GM23338 (cell line): ENCODE measurements around the gene CACNA1A. TPM values are rescaled to one million over a fixed set of nuclear protein-coding genes. Genes with fewer than 3 reads are reported as not detected.

Experiments used
- ATAC-seq: fragments of 200-7000 bp; cut with Tn5 transposase; 3 replicates; pipeline ENCODE4 v1.9.1; 2020
- DNase-seq: peaks from one replicate; pipeline ENCODE4 v3.0.0-alpha.2; 2015; ENCODE audit warnings: low spot score
- H2AFZ ChIP-seq: fragments of 200-600 bp; sonication (generic); 2 replicates; pipeline ENCODE4 v1.8.0; 2016; ENCODE audit warnings: antibody characterized with exemption, mild to moderate bottlenecking, moderate library complexity
- H3F3A ChIP-seq: fragments of 200-600 bp; sonication (generic); replicated peaks from 2 replicates; pipeline ENCODE4 v1.8.0; 2017; ENCODE audit warnings: antibody characterized with exemption, mixed run types, low read depth
- H3K27ac ChIP-seq: fragments of 200-600 bp; sonication (generic); 2 replicates; pipeline ENCODE4 v1.6.1; 2016; ENCODE audit warnings: low read depth
- H3K27me3 ChIP-seq: fragments of 200-600 bp; sonication (generic); 2 replicates; pipeline ENCODE4 v1.8.0; 2016; ENCODE audit warnings: mild to moderate bottlenecking, mixed run types, moderate library complexity; ENCODE audit not compliant: insufficient read depth
- H3K36me3 ChIP-seq: fragments of 200-600 bp; sonication (generic); 2 replicates; pipeline ENCODE4 v1.8.0; 2016; ENCODE audit warnings: mild to moderate bottlenecking; ENCODE audit not compliant: insufficient read depth
- H3K4me1 ChIP-seq: fragments of 200-600 bp; sonication (generic); 2 replicates; pipeline ENCODE4 v1.8.0; 2016; ENCODE audit warnings: mild to moderate bottlenecking, moderate library complexity; ENCODE audit not compliant: insufficient read depth
- H3K4me2 ChIP-seq: fragments of 200-600 bp; sonication (generic); 2 replicates; pipeline ENCODE4 v1.7.1; 2017; ENCODE audit warnings: mixed run types
- H3K4me3 ChIP-seq: fragments of 200-600 bp; sonication (generic); 2 replicates; pipeline ENCODE4 v1.6.1; 2016; ENCODE audit warnings: mixed run types
- H3K79me2 ChIP-seq: fragments of 200-600 bp; sonication (generic); replicated peaks from 2 replicates; pipeline ENCODE4 v1.8.0; 2017; ENCODE audit warnings: mild to moderate bottlenecking; ENCODE audit not compliant: insufficient read depth
- H3K9me2 ChIP-seq: fragments of 200-600 bp; sonication (generic); 2 replicates; pipeline ENCODE4 v1.8.0; 2017; ENCODE audit not compliant: insufficient read depth
- H4K20me1 ChIP-seq: fragments of 200-600 bp; sonication (generic); replicated peaks from 2 replicates; pipeline ENCODE4 v1.8.0; 2017; ENCODE audit warnings: mild to moderate bottlenecking; ENCODE audit not compliant: insufficient read depth
- H3K27ac Mint-ChIP-seq: 2 replicates; pipeline ENCODE4 v1.8.0; 2020; ENCODE audit warnings: inconsistent platforms, mild to moderate bottlenecking, moderate library complexity, mixed read lengths
- H3K27me3 Mint-ChIP-seq: 3 replicates; pipeline ENCODE4 v1.8.0; 2022; ENCODE audit warnings: low read depth, mild to moderate bottlenecking, moderate library complexity, mixed read lengths, inconsistent platforms; ENCODE audit not compliant: insufficient read depth, poor library complexity
- H3K36me3 Mint-ChIP-seq: 3 replicates; pipeline ENCODE4 v1.8.0; 2021; ENCODE audit warnings: low read depth, mild to moderate bottlenecking, inconsistent platforms, moderate library complexity, mixed read lengths
- H3K4me1 Mint-ChIP-seq: 3 replicates; pipeline ENCODE4 v1.8.0; 2020; ENCODE audit warnings: mild to moderate bottlenecking, inconsistent platforms, mixed read lengths
- H3K4me3 Mint-ChIP-seq: 3 replicates; pipeline ENCODE4 v1.8.0; 2021; ENCODE audit warnings: moderate library complexity, mild to moderate bottlenecking, inconsistent platforms, mixed read lengths
- H3K9me3 Mint-ChIP-seq: 3 replicates; pipeline ENCODE4 v1.8.0; 2020; ENCODE audit warnings: moderate library complexity, mild to moderate bottlenecking, inconsistent platforms, mixed read lengths
- CREB1 ChIP-seq: fragments of 250-450 bp; sonication (Bioruptor Pico); IDR thresholded peaks from 2 replicates; pipeline ENCODE4 v1.5.0; 2020; ENCODE audit warnings: low read depth, mild to moderate bottlenecking, moderate library complexity
- CTCF ChIP-seq, 2 experiments: fragments of 200-600 bp in 1 of 2; sonication (generic) in 1 of 2; conservative IDR thresholded peaks; 2 replicates each; pipeline versions ENCODE4 v1.5.1 to v1.6.1; 2016 to 2017; ENCODE audit warnings: antibody characterized with exemption in 2 of 2, low read depth in 2 of 2, mild to moderate bottlenecking in 2 of 2, moderate library complexity in 1 of 2
- EZH2 ChIP-seq: fragments of 200-600 bp; sonication (generic); IDR thresholded peaks from one replicate; pipeline ENCODE4 v1.8.0; 2017; ENCODE audit warnings: antibody characterized with exemption, mild to moderate bottlenecking, low read depth; ENCODE audit not compliant: unreplicated experiment
- EZH2phosphoT487 ChIP-seq: fragments of 200-600 bp; sonication (generic); IDR thresholded peaks from one replicate; pipeline ENCODE4 v1.8.1; 2018; ENCODE audit warnings: antibody characterized with exemption; ENCODE audit not compliant: unreplicated experiment
- JUNB ChIP-seq: IDR thresholded peaks from one replicate; pipeline ENCODE4 v1.6.1; 2016; ENCODE audit warnings: antibody characterized with exemption; ENCODE audit not compliant: unreplicated experiment
- NANOG ChIP-seq: IDR thresholded peaks from 2 replicates; pipeline ENCODE4 v1.6.1; 2016; ENCODE audit warnings: antibody characterized with exemption, borderline replicate concordance
- POLR2AphosphoS5 ChIP-seq: IDR thresholded peaks from 2 replicates; pipeline ENCODE4 v1.6.1; 2016; ENCODE audit warnings: antibody characterized with exemption, low read depth
- REST ChIP-seq: IDR thresholded peaks from one replicate; pipeline ENCODE4 v1.6.1; 2018; ENCODE audit warnings: antibody characterized with exemption; ENCODE audit not compliant: unreplicated experiment
- STAT1 ChIP-seq: IDR thresholded peaks from one replicate; pipeline ENCODE4 v1.6.1; 2016; ENCODE audit warnings: antibody characterized with exemption; ENCODE audit not compliant: unreplicated experiment
- ZNF114 ChIP-seq: fragments of 250-450 bp; sonication (Bioruptor Pico); IDR thresholded peaks from 2 replicates; pipeline ENCODE4 v1.5.0; 2020; ENCODE audit warnings: mild to moderate bottlenecking, moderate library complexity
- ZNF331 ChIP-seq: fragments of 250-450 bp; sonication (Bioruptor Pico); IDR thresholded peaks from 2 replicates; pipeline ENCODE4 v1.5.0; 2020; ENCODE audit warnings: low read depth, mild to moderate bottlenecking, moderate library complexity
- ZNF462 ChIP-seq: fragments of 250-450 bp; sonication (Bioruptor Pico); IDR thresholded peaks from 2 replicates; pipeline ENCODE4 v1.5.0; 2020; ENCODE audit warnings: mild to moderate bottlenecking, moderate library complexity
- polyA plus RNA-seq: library from polyadenylated mRNA; unstranded; fragments of >200 nt; fragmentation: Nextera tagmentation; extraction: Ambion mirVana; gene quantifications from 2 replicates; pipeline ENCODE4 v1.2.1, GENCODE V29; 2016
- total RNA-seq: library from RNA; depleted of rRNA; stranded (reverse); fragments of >200 nt; shearing (Covaris generic); gene quantifications from 2 replicates; pipeline ENCODE4 v1.2.3, GENCODE V29; 2014
- TF ChIP-seq, protein P1 (sequence below): IDR thresholded peaks from 2 replicates; pipeline ENCODE4 v1.6.1; 2016; ENCODE audit warnings: antibody characterized with exemption

Gene CACNA1A
- total and polyA plus RNA-seq, 2 experiments from 2014 or later = 7.4 to 20.3 TPM

- Mint-ChIP-seq H3K36me3 (0 out of 3 replicates have a peak, but pooled peaks cover 11% of the 10 kb centered on the region), H3K27ac (no peak overlapping the region), H3K4me1 (peaks cover 4% of the 10 kb centered on the region), H3K9me3 (peaks cover 2% of the 10 kb centered on the region; the same call in 1 of the 3 replicates), H3K4me3 (no peak overlapping the region), H3K27me3 (peaks cover 5% of the 10 kb centered on the region)
- Histone ChIP-seq H3F3A (no peaks in the 10 kb centered on the region), H3K27ac (no peak overlapping the region), H3K4me3 (no peak overlapping the region), H3K27me3 (no peaks in the 10 kb centered on the region), H3K4me2 (no peak overlapping the region), H2AFZ (no peak overlapping the region), H3K36me3 (no peaks in the 10 kb centered on the region), H3K79me2 (no peaks in the 10 kb centered on the region), H3K9me2 (no peaks in the 10 kb centered on the region), H4K20me1 (no peaks in the 10 kb centered on the region), H3K4me1 (no peaks in the 10 kb centered on the region)
- DNase-seq = no peak
- TF ChIP-seq ZNF331 (CRISPR knock-in tag) (no peak), NANOG (no peak), REST (no peak), JUNB (no peak), ZNF462 (no peak), ZNF114 (no peak), EZH2phosphoT487 (no peak), EZH2 (no peak), CREB1 (CRISPR knock-in tag) (no peak), POLR2AphosphoS5 (no peak), STAT1 (no peak), CTCF (conservative IDR thresholded peaks at IDR 0.05; ENCODE audit: low read depth in 2 of 2) (no peak)
- TF ChIP-seq, protein P1, sequence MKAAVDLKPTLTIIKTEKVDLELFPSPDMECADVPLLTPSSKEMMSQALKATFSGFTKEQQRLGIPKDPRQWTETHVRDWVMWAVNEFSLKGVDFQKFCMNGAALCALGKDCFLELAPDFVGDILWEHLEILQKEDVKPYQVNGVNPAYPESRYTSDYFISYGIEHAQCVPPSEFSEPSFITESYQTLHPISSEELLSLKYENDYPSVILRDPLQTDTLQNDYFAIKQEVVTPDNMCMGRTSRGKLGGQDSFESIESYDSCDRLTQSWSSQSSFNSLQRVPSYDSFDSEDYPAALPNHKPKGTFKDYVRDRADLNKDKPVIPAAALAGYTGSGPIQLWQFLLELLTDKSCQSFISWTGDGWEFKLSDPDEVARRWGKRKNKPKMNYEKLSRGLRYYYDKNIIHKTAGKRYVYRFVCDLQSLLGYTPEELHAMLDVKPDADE = no peak
- ATAC-seq = no peak
Measured at GRCh38 chr19:13342672-13343071, 163.6 kb downstream of the CACNA1A start.
